NCI-H2227 (cell line): ENCODE data around the gene TYR.
"Not testable (repeated sequence)": the region's sequence is repeated elsewhere in the genome, so short reads cannot be mapped to it uniquely, and the experiment has no call there.

Experiments
- DNase-seq: peaks from one replicate; lab custom pipeline; 2025; ENCODE audit not compliant: unreplicated experiment; lab: John Stamatoyannopoulos, UW

TYR gene

GRCh38 chr11:89267660-89268302 lies 90.1 kb downstream of the TYR start:
- no peak for DNase-seq

- not testable (repeated sequence) for DNase-seq
Observed at GRCh38 chr11:89272540-89273088, 94.9 kb downstream of the TYR start.

GRCh38 chr11:89273220-89273619 lies 95.5 kb downstream of the TYR start:
- not testable (repeated sequence) for DNase-seq

- DNase-seq = no peak
Observed at GRCh38 chr11:89275966-89276365, 98.3 kb downstream of the TYR start.

GRCh38 chr11:89279176-89279575 lies 101.5 kb downstream of the TYR start:
- DNase-seq = no peak

- DNase-seq = not testable (repeated sequence)
Observed at GRCh38 chr11:89281032-89281677, 103.5 kb downstream of the TYR start.

GRCh38 chr11:89286601-89287000 lies 108.9 kb downstream of the TYR start:
- DNase-seq = not testable (repeated sequence)

GRCh38 chr11:89288004-89288403 lies 110.3 kb downstream of the TYR start:
- DNase-seq = not testable (repeated sequence)

GRCh38 chr11:89293965-89294679 lies 116.4 kb downstream of the TYR start:
- no peak for DNase-seq

GRCh38 chr11:89295023-89295422 lies 117.3 kb downstream of the TYR start:
- not testable (repeated sequence) for DNase-seq

- DNase-seq = not testable (repeated sequence)
Observed at GRCh38 chr11:89303029-89303428, 125.4 kb downstream of the TYR start.

GRCh38 chr11:89308272-89308671 lies 130.6 kb downstream of the TYR start:
- DNase-seq = not testable (repeated sequence)

GRCh38 chr11:89309321-89309985 lies 131.8 kb downstream of the TYR start:
- not testable (repeated sequence) for DNase-seq

- not testable (repeated sequence) for DNase-seq
Observed at GRCh38 chr11:89310607-89311006, 132.9 kb downstream of the TYR start.

GRCh38 chr11:89321401-89321800 lies 143.7 kb downstream of the TYR start:
- no peak for DNase-seq

GRCh38 chr11:89327885-89328284 lies 150.2 kb downstream of the TYR start:
- DNase-seq = no peak

GRCh38 chr11:89331940-89332339 lies 154.3 kb downstream of the TYR start:
- not testable (repeated sequence) for DNase-seq

- DNase-seq = not testable (repeated sequence)
Observed at GRCh38 chr11:89333704-89334103, 156.0 kb downstream of the TYR start.

- not testable (repeated sequence) for DNase-seq
Observed at GRCh38 chr11:89337100-89337650, 159.5 kb downstream of the TYR start.

GRCh38 chr11:89338073-89338472 lies 160.4 kb downstream of the TYR start:
- not testable (repeated sequence) for DNase-seq

GRCh38 chr11:89340450-89340849 lies 162.8 kb downstream of the TYR start:
- not testable (repeated sequence) for DNase-seq
